Measurements from ENCODE around the gene HPN.

DNA sequence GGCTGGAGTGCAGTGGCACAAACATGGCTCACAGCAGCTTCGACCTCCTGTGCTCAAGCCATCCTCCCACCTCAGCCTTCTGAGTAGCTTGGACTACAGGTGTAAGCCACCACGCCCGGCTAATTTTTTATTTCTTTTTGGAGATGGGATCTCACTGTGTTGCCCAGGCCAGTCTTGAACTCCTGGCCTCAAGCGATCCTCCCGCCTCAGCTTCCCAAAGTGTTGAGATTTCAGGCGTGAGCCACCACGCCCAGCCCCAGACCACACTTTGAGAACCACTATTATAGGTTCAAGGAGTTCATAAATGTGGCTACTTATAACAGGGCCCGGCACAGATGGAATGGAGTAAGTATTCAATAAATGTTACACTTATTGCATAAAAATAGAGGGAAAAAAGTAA, 14.5 kb upstream of the HPN start:
- TF ChIP-seq U2AF2 (IDR thresholded peaks at IDR 0.05; ENCODE audit: low read depth, low read length) (no peak), NFRKB (IDR thresholded peaks at IDR 0.05) (no peak), GATA4 (IDR thresholded peaks at IDR 0.05; ENCODE audit: borderline replicate concordance, low read depth) (no peak), ZNF274 (CRISPR knock-in tag; IDR thresholded peaks at IDR 0.05) (no peak), GLI4 (CRISPR knock-in tag; IDR thresholded peaks at IDR 0.05; ENCODE audit: borderline replicate concordance) (no peak)
- TF ChIP-seq, protein P1, sequence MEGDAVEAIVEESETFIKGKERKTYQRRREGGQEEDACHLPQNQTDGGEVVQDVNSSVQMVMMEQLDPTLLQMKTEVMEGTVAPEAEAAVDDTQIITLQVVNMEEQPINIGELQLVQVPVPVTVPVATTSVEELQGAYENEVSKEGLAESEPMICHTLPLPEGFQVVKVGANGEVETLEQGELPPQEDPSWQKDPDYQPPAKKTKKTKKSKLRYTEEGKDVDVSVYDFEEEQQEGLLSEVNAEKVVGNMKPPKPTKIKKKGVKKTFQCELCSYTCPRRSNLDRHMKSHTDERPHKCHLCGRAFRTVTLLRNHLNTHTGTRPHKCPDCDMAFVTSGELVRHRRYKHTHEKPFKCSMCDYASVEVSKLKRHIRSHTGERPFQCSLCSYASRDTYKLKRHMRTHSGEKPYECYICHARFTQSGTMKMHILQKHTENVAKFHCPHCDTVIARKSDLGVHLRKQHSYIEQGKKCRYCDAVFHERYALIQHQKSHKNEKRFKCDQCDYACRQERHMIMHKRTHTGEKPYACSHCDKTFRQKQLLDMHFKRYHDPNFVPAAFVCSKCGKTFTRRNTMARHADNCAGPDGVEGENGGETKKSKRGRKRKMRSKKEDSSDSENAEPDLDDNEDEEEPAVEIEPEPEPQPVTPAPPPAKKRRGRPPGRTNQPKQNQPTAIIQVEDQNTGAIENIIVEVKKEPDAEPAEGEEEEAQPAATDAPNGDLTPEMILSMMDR (CRISPR knock-in tag; IDR thresholded peaks at IDR 0.05) = no peak
